T-helper 22 cell (primary cell): ENCODE data around the gene FAM181A.

Experiments used
- DNase-seq: peaks from one replicate; pipeline ENCODE4 v3.0.0-alpha.2; 2020; ENCODE audit warnings: low read depth

Gene FAM181A

GRCh38 chr14:93962701-93963601 is 35.8 kb downstream of the FAM181A start:
- peak; percentile 53 for DNase-seq

GRCh38 chr14:93963692-93964091 is 36.5 kb downstream of the FAM181A start:
- DNase-seq, result no peak

- no peak for DNase-seq
Measured at GRCh38 chr14:93964281-93964680, 37.1 kb downstream of the FAM181A start.

- no peak for DNase-seq
Measured at GRCh38 chr14:93964820-93965286, 37.7 kb downstream of the FAM181A start.

GRCh38 chr14:93965287-93965821 is 38.2 kb downstream of the FAM181A start:
- DNase-seq, result no peak

GRCh38 chr14:93965946-93966474 is 38.9 kb downstream of the FAM181A start:
- DNase-seq, result no peak

DNA sequence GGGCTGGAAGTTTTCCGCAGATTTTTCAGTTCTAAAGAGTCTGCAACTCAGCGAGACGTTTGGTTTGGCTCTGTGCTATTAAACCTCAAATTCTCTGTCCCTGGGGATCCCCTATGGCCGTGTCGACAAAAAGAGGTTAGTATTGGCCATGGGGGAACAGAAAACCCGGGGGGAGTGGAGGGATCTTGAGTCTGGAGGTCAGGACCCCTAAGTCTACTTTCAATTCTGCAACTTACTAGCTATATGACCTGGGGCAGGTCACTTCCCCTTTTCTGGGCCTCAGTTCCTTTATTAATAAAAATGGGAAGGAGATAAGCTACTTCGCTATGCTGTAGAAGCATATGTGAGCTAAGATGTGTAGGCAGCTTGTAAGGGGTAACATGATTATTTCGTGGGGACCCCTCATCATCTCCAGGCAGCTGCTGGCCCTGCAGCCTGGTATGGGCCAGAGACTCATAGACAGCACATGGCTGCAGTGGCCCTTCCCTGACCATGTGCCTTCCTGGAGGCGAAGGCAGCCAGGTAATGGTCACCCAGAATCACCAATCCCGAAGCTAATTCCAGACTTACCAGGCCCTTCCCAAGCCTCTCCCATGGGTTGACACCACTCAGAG is 40.6 kb downstream of the FAM181A start:
- no peak for DNase-seq

GRCh38 chr14:93969082-93969828 is 42.1 kb downstream of the FAM181A start:
- DNase-seq, result no peak

DNA sequence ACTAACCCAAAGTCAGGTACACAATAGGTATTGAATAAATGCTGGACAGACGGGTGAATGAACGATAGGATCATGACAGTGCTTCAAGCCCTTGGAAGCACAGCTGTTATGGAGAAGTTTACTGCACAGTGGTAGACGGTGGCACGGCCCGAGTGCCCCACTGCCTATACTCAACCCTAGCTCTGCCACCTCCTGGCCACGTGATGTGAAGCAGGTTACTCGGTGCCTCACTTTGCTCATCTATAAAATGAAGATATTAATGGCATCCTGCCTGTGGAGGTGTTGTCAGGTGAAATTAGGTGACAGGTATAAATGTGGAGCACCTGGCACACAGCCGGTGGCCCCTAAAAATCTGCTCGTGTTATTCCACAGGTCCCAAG is 43.4 kb downstream of the FAM181A start:
- peak; percentile 44 for DNase-seq

DNA sequence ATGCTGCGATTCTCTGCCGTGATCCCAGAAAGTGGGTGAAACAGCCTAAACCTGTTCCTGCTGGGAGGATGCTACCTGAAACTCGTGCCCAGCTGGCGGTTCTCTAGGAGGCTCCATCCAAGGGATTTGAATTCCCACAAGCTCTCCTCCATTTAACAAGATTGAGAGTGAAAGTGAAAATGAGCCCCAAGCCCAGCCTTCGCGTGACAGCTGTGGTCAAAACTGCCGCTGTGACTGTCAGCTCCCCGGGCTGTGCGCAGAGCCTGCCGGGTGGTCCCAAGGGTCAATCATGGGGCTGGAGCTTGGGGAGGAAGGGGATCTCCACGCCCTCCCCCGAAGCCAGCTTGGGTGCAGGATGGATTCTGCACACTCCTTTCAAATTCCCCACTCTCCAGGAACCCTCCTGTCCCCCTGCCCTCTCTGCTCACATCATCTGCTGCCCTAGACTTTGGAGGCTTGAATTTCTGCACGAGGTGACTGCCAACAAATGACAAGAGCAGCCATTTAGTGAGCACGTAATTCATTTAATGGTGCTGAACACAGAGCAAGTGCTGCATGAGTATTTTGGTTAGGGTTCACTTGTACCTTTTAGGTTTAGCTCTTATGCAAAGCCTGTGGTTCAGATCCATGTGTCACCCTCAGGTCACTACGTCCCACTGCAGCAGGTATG is 44.0 kb downstream of the FAM181A start:
- no peak for DNase-seq

GRCh38 chr14:93971635-93972027 is 44.5 kb downstream of the FAM181A start:
- DNase-seq, result no peak

GRCh38 chr14:93972618-93973205 is 45.6 kb downstream of the FAM181A start:
- DNase-seq, result no peak

DNA sequence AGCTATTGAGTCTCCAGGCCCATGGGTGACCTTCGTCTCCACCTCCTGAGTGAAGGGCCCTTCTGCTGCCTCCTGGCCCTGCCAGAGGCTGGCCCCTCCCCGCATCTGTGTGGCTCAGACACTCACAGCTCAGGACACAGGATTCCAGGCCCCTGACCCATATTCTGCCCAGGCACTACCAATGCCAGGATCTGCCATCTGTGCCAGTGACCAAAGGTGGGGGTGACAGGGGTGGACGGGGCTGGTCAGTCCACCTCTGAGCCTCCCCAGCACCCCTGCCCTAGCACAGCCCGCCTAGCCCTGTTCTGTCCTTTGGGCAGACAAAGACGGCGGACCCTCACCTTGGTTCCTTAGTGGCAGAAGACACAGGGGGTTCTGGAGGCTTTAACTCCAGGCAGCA is 46.5 kb downstream of the FAM181A start:
- no peak for DNase-seq

DNA sequence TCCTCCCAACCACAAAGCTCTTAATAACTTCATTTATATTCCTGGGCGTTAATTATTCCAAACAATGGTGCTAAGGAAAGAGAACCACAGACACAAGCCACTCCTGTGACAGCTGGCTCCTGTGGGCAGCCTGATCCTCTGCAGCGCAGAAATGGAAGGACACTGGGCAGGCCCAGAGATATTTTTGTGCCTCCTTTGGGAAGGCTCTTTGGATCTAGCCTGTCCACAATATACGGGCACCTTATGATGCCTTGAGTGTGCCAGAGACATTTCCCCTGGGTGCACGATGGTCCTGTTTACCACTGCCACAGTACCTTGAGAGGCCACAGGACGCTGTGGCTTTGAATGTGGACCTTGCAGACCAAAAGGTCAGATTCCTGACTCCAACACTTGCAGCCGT is 47.2 kb downstream of the FAM181A start:
- no peak for DNase-seq

DNA sequence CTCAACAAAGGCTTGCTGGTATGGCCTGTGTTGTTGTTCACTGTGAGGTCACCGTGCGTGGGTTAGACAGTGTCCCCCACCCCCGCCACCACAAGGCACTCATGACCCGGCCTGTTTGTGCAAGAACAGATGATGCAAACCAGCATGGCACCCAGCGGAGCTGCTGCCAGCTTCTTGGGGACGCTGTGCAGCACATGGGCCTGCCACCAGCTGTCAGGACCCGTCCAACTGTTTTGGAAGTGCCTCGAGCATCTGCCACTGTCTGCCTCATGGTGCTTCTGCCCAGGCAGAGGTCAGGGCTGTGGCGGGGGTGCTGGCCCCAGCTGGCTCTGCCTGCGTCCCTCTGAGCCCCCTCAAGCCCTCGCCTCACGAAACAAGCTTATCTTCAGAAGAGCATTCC is 47.7 kb downstream of the FAM181A start:
- no peak for DNase-seq

DNA sequence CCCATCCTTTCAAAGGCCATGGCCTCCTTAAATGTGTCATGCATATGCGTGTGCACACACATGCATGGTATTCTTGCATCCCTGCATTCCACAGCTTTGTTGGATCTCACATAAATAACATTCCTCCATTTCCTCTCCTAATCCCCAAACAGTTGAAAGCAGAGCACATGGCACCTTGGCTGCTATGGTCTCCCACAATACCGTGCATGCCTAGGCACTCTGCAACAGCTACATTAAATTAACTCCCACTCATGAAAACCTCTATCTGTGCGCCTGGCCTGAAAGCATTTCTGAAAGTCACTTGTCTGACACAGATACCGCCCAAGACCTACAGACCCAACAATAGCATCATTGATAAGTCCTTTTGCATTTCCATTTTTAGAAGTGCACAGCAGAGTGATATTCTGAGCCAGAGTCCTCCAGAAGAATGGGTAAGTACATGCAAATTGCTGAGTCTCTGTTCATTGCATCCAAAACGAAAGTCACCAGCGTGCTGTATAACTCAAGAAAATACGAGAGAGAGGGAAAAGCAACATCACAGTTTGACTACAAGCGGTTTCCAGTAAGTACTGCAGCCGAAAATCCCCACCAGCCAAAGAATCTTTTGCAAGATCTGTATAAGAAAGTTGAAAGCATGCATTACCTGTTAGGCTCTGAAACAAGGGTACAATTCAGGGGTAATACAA is 48.8 kb downstream of the FAM181A start:
- no peak for DNase-seq

DNA sequence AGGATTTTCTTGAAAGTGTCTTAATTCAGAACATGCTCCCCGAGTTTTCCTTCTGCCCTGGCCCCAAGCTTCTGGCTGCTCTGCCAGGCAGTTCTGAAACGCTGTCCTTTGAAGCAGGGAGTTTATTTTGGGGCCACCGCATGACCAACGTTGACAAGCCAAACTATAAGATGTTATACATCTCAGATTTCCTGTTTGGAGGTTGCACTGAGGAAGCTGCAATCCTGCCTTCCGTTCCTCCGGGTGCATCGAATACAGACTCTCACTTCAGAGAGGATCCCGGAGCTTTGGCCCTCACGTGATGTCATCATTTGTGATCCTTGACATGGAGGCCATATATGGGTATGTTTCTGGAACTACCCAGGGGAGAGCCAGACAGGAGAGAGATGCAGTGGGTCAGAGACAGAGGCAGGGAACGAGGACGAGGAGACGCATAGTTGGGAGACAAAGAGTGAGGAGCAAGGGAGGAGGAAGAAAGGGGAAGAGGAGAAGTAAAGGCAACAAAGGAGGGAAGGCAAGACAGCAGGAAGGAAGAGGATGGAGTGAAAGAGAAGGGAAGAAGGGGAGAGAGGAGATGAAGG is 49.4 kb downstream of the FAM181A start, which contains the start of gene ASB2:
Gene ASB2 (minus strand): TSS at position 94 of the 581 bp plus-strand sequence. CDS start 12,031 bp downstream, outside the sequence.
- DNase-seq, result no peak

DNA sequence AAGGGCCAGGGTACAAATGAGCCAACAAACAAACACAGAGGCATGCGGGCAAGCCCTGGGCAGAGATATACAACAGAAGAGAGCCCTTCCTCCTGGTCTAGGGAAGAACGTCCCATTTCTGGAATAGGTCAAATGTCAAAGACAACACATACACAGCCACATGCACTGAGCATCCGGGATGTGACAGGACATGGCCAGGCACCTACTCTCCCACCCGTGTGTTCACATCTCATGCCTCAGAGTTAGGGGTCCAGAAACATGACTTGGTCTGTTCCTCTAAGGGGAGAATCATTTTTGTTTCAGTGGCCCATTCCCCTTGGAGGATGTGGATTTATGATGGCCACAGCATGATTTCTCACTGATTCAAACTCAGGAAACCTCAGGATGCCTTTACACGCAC is 50.0 kb downstream of the FAM181A start:
- DNase-seq, result no peak

GRCh38 chr14:93977790-93978581 is 50.8 kb downstream of the FAM181A start:
- DNase-seq, result peak; percentile 56
